Mucosa of stomach (tissue), 1 donor: Measurements from ENCODE around the gene RTN4IP1.
"Not testable (repeated sequence)": the region's sequence is repeated elsewhere in the genome, so short reads cannot be mapped to it uniquely, and the experiment has no call there.

Source experiments
- H3K27me3 ChIP-seq: one replicate; pipeline ENCODE4 v1.7.0; 2013; ENCODE audit warnings: mild to moderate bottlenecking, low read length; ENCODE audit not compliant: control insufficient read depth, insufficient read depth
- H3K36me3 ChIP-seq: one replicate; pipeline ENCODE4 v1.7.0; 2013; ENCODE audit warnings: low read length; ENCODE audit not compliant: control insufficient read depth, insufficient read depth
- H3K4me1 ChIP-seq: one replicate; pipeline ENCODE4 v1.7.0; 2013; ENCODE audit warnings: mild to moderate bottlenecking, low read length; ENCODE audit not compliant: control insufficient read depth, insufficient read depth
- H3K4me3 ChIP-seq: one replicate; pipeline ENCODE4 v1.7.0; 2013; ENCODE audit warnings: low read length
- H3K9ac ChIP-seq: one replicate; pipeline ENCODE4 v1.7.0; 2013; ENCODE audit warnings: mild to moderate bottlenecking, low read length, moderate library complexity
- H3K9me3 ChIP-seq: one replicate; pipeline ENCODE4 v1.7.0; 2013; ENCODE audit warnings: mild to moderate bottlenecking, low read length, moderate library complexity; ENCODE audit not compliant: control insufficient read depth
- donor health status: Pancreatic carcinoma.

Gene RTN4IP1

GRCh38 chr6:106549521-106549920 lies 79.8 kb downstream of the RTN4IP1 start:
- no peaks in the 10 kb centered on the region for H3K36me3 ChIP-seq
- no peak overlapping the region for H3K9ac ChIP-seq
- no peaks in the 10 kb centered on the region for H3K27me3 ChIP-seq
- no peaks in the 10 kb centered on the region for H3K9me3 ChIP-seq
- peaks cover 15% of the 10 kb centered on the region for H3K4me1 ChIP-seq
- no peak overlapping the region for H3K4me3 ChIP-seq

DNA sequence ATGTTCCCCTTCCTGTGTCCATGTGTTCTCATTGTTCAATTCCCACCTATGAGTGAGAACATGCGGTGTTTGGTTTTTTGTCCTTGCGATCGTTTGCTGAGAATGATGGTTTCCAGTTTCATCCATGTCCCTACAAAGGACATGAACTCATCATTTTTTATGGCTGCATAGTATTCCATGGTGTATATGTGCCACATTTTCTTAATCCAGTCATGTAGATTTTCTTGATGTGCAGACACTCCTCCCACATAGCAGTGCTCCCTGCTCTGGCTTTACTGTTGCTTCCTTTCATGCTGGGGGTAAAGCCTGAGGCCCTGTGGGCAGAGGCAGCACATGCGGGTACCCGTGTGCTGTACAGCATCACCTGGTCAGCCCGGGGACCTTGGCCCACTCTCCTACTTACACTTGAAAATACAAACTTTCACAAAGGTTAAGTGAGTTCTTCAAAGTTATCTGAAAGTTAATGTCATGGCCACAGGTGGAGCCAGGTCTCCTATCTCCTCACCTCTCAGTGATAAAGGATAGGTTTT lies 80.3 kb downstream of the RTN4IP1 start:
- H3K9me3 ChIP-seq, H3K9ac ChIP-seq, H3K4me3 ChIP-seq, H3K36me3 ChIP-seq, H3K27me3 ChIP-seq: not testable (repeated sequence)
- peaks cover 15% of the 10 kb centered on the region for H3K4me1 ChIP-seq

GRCh38 chr6:106547601-106548453 lies 81.5 kb downstream of the RTN4IP1 start:
- no peaks in the 10 kb centered on the region for H3K36me3 ChIP-seq
- peaks cover 15% of the 10 kb centered on the region for H3K4me1 ChIP-seq

DNA sequence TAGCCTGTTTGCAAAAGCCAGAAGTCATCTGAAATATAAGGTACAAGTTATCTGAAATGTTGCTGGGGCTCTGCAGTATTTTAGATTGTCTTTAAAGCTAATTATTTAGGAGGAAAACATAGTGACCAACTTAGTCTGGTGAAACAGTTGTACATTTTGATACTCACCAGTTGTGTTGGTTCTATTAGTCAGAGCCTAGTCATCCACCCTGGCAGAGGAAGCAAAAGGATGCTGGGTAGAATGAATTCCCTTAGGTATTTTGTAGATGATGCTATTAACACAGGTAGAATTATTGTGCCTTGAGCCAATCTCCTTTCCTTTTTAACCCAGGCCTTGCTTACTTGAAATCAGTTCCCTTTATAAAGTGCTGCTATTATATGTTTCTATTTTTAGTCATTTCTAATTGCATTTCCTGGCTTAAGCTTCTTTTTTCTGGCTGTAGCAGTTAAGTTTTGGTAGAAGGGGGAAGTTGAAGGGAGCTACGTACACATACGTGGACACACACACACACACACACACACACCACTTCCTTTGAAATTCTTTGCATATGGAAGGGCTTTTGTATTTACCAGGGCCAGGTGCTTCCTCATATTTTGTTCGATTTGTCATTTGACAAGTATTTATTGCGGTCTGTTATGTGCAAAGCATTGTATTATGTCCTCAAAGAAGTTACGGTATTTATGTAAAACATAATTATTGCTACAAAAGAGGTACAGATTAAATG lies 82.4 kb downstream of the RTN4IP1 start:
- H3K4me1 ChIP-seq, result peaks cover 15% of the 10 kb centered on the region

More at GRCh38 chr6:106547601-106548453, 81.5 kb downstream of the RTN4IP1 start:
- H3K9ac ChIP-seq, result no peak overlapping the region
- H3K27me3 ChIP-seq, result no peaks in the 10 kb centered on the region
- H3K4me3 ChIP-seq, result no peak overlapping the region
- H3K9me3 ChIP-seq, result no peaks in the 10 kb centered on the region

DNA sequence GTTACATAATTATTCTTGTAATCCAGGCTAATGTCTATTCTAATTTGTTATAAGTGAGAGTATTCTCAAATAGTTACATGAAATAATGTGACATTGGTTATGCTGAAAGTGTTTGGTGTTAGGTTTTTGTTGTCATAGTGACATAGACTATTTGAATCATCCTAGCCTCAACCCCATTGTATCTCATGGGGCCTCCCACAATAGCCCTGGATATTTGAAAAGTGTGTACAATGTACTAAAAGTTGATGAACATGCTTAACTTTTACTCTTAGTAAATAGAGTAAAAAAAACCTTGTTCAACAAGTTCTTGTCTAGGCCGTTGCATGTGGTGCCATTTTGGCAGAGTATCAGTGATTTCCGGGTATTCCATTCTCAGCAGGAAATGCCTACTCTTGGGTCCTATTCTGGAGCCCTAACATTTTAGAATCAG lies 83.0 kb downstream of the RTN4IP1 start:
- Histone ChIP-seq H3K4me3 (no peak overlapping the region), H3K36me3 (no peaks in the 10 kb centered on the region), H3K9me3 (no peaks in the 10 kb centered on the region), H3K9ac (no peak overlapping the region), H3K27me3 (no peaks in the 10 kb centered on the region), H3K4me1 (peaks cover 15% of the 10 kb centered on the region)

More for the DNA sequence above, 82.4 kb downstream of the RTN4IP1 start:
- Histone ChIP-seq H3K4me3 (no peak overlapping the region), H3K9me3 (no peaks in the 10 kb centered on the region), H3K9ac (no peak overlapping the region), H3K27me3 (no peaks in the 10 kb centered on the region), H3K36me3 (no peaks in the 10 kb centered on the region)

GRCh38 chr6:106540907-106541306 lies 88.4 kb downstream of the RTN4IP1 start:
- no peak overlapping the region for H3K4me3 ChIP-seq

GRCh38 chr6:106540432-106540831 lies 88.9 kb downstream of the RTN4IP1 start:
- H3K9ac ChIP-seq, result no peak overlapping the region
- no peak overlapping the region for H3K4me3 ChIP-seq
- no peaks in the 10 kb centered on the region for H3K4me1 ChIP-seq
- H3K9me3 ChIP-seq, result no peaks in the 10 kb centered on the region
- no peaks in the 10 kb centered on the region for H3K27me3 ChIP-seq
- peaks cover 5% of the 10 kb centered on the region for H3K36me3 ChIP-seq

More at GRCh38 chr6:106540907-106541306, 88.4 kb downstream of the RTN4IP1 start:
- peaks cover 2% of the 10 kb centered on the region for H3K4me1 ChIP-seq
- H3K27me3 ChIP-seq, result no peaks in the 10 kb centered on the region
- H3K9me3 ChIP-seq, result no peaks in the 10 kb centered on the region
- H3K9ac ChIP-seq, result no peak overlapping the region
- peaks cover 5% of the 10 kb centered on the region for H3K36me3 ChIP-seq

DNA sequence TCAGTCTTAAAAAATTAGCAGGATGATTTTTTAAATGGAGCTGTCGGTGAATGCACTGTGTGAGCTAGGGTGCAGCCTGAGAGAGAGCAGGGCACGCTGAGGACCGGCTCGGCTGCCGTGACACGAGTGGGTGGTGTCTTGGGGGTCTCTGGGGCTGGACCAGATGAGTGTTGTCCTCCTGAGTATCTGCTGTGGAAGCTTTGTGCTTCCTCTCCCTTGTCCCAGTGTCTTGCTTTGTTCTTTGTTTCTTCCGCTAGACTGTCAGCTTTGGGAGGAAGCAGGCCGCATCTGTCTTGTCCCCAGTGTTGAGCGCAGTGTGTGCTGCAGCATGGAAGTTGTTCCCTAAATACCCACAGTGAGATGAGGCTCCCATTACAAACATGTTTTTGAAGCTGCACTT lies 89.4 kb downstream of the RTN4IP1 start:
- no peaks in the 10 kb centered on the region for H3K27me3 ChIP-seq
- no peaks in the 10 kb centered on the region for H3K4me1 ChIP-seq
- H3K36me3 ChIP-seq, result peaks cover 5% of the 10 kb centered on the region
- no peak overlapping the region for H3K4me3 ChIP-seq
- no peak overlapping the region for H3K9ac ChIP-seq
- no peaks in the 10 kb centered on the region for H3K9me3 ChIP-seq

GRCh38 chr6:106538145-106538544 lies 91.2 kb downstream of the RTN4IP1 start:
- H3K9me3 ChIP-seq, result no peaks in the 10 kb centered on the region
- no peaks in the 10 kb centered on the region for H3K4me1 ChIP-seq
- H3K4me3 ChIP-seq, result no peak overlapping the region
- no peaks in the 10 kb centered on the region for H3K27me3 ChIP-seq
- peaks cover 5% of the 10 kb centered on the region for H3K36me3 ChIP-seq
- H3K9ac ChIP-seq, result no peak overlapping the region

GRCh38 chr6:106537662-106538061 lies 91.6 kb downstream of the RTN4IP1 start:
- no peak overlapping the region for H3K9ac ChIP-seq
- no peaks in the 10 kb centered on the region for H3K27me3 ChIP-seq
- H3K36me3 ChIP-seq, result peaks cover 5% of the 10 kb centered on the region
- no peaks in the 10 kb centered on the region for H3K4me1 ChIP-seq
- H3K4me3 ChIP-seq, result no peak overlapping the region
- no peaks in the 10 kb centered on the region for H3K9me3 ChIP-seq

DNA sequence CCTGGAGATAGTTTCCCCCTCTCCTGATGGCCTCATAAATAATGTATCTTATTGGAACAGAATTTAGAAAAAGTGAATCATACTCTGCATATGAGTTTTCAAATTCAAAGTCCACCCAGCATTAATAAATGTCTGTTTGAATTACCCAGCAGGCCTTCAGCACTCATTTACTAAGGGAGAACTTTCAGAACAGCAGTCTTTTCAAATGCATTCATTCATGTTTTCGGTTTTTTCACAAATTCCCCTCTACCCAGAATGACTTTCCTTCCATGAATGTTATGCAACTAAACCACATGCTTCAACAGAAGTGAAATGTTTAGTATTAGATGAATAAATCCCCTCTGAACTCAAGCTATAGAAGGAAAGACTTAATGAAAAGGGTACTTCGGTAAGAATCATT lies 92.4 kb downstream of the RTN4IP1 start:
- H3K4me1 ChIP-seq, result no peaks in the 10 kb centered on the region

DNA sequence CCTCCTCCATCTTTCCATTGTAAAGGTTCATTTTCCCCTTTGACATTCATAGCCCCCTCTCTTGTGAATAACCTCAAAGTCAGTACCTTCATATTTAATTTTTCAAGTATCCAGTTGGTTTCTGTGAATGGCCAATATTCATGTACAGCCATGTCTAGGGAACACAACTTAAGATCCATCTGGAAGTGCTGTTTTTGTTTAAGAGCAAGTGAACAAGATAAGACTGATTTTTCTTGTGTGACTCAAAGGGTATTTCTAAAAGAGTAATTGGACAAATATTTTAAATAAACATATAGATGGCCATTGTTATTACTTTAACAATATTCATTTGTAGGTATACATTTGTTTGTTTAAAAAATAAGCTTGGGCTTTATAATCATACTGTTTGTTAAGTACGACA lies 92.9 kb downstream of the RTN4IP1 start:
- Histone ChIP-seq H3K36me3 (peaks cover 5% of the 10 kb centered on the region), H3K4me1 (no peaks in the 10 kb centered on the region), H3K27me3 (no peaks in the 10 kb centered on the region), H3K4me3 (no peak overlapping the region), H3K9ac (no peak overlapping the region), H3K9me3 (no peaks in the 10 kb centered on the region)

More for the DNA sequence above, 92.4 kb downstream of the RTN4IP1 start:
- Histone ChIP-seq H3K36me3 (peaks cover 5% of the 10 kb centered on the region), H3K9ac (no peak overlapping the region), H3K9me3 (no peaks in the 10 kb centered on the region), H3K27me3 (no peaks in the 10 kb centered on the region), H3K4me3 (no peak overlapping the region)
